GM18498 (cell line): Measurements from ENCODE around the gene KCNMA1.
A peak's percentile ranks its signal among the peaks of the same experiment; 100 is the strongest.

Source experiments
- ATAC-seq: cut with Tn5 transposase; IDR thresholded peaks from one replicate; pipeline ENCODE4 v1.9.1; 2021; ENCODE audit warnings: mild to moderate bottlenecking, moderate library complexity; ENCODE audit not compliant: unreplicated experiment

Gene KCNMA1

DNA sequence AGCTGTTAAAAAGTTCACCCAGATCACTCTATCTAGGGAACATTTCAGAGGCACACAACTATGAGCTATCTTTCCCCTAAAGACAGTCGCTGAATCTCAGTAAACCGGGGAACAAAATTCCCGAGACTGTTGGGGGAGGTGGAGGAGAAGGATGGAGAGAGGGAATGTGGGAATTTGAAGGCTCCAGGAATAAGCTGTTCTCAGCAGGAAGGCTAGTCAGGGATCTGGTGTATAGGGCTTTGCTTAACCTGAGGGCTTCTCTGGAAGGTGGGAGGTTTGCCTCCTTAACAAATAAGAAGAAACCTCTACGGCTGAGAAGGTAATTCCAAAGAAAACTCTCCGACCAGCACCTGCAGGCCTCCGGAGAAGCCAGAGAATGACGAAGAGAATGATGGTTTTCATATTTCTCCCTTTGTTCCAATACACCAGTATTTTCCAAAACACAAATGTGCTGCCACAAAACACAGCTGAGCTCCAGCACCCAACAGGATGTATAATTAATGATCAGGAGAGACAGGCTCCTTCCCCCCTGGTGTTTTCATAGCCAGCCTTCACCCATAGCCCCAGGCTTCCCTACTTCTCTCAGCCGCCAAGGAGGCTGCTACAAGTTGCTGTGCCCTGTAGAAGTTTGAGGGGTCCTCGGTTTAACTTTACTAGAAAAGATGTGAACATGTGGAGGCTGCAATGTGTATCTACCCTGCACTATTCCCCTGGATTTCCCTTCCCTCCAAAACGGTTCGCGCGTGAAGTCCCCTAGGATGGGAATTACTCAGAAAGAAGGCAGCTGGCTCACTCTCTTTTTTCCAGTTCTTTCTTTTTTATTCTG, 2.0 kb downstream of the KCNMA1 start:
- ATAC-seq = no peak

DNA sequence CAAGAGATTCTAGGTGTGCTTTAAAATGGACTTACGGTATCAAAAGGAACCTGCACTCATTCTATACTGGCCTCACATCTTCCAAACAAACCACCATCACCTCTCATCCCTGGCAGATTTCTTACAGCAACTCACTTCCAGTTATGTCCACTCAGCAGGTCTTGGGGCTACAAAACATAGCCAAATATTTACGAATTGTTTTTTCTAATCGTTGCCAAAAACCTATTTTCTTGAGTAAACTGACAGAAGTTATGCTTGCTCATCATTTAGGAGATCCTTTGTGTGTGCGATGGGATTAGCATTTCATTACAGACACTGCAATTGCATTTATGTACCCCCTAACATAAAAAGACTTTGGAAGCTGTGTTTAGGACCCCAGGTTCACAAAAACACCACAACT, 2.7 kb downstream of the KCNMA1 start:
- ATAC-seq = no peak

DNA sequence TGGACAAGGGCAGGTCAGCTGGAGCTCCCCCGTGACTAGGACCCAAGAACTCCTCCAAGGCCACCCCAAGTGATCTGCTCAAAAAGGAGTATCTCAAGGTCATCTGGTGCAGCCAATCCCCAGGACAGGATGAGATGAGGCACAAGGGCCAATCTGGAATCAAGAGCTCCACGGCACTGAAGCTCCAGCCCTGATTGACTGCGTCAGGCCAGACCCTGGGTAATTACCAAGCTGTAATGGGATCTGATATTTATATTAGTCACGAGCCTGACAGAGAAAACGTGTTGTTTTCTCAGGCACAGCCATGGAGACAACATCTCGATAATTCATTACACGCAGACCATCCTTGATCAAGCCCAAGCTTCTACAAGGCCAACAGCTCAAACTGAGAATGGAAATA, 4.2 kb downstream of the KCNMA1 start:
- ATAC-seq = no peak

DNA sequence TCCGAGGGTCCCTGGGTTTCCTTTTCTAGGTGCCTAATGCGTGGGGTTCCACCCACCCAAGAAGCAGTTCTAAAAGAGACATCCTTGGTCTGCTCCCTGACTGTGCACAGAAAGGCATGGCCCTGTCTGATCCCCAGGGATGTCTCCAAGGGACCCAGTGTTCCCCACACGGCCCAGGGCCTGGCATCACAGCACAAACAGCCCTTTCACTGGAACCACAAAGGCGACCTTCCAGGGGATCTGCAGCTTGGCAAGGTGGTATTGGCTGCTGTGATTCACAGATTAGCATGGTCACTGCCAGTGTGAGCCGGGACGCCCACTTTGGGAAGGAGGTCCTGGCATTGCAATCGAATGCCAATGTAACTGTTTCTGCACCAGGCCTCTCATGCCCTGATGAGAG, 6.4 kb downstream of the KCNMA1 start:
- no peak for ATAC-seq

DNA sequence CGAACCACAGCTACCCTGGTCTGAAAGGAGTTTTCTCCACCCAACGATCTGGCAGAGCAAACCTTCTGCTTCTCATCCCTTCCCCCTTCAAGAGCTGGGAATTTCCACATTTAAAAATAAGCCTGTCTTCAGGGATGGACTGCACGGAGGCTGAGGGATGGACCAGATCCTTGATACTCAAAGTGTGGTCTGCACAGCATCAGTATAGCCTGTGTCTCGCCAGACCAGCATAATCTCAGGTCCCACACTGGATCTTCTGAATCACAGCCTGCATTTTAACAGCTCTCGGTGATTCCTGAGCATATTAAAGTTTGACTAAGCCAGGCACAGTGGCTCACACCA, 7.1 kb downstream of the KCNMA1 start:
- no peak for ATAC-seq

DNA sequence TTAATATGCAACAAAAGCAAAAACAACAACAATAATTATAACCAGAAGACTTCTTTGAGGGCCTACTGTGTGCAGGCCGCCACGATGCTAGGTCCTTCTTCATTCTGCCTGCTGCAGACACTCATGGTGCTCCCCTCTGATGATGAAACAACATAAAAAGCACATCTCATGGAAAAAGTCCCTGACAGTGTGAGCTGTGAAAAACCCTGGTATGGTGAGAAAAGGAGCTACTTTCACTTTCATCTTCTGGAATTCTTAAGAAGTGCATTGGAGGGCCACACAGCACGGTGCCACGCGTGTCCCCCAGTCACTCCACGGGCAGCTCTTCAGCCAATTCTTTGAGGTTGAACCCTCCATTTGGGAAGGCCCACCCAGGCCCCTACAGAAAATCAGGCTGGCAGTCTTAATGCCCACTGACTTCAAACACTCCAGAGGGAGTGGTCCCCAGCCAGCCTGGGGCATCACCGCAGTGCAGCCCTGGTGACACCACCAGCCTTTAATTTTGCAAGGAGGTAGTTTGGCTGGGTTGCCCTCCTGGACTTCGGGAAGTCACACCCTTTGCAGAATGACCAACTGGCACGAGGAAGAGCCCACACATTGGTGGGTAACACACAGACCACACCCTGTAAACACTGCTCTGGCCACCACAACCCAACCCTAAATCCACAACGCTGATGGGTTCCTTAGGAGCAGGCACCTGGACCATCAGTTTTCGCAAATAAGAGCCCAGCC, 7.7 kb downstream of the KCNMA1 start:
- no peak for ATAC-seq

DNA sequence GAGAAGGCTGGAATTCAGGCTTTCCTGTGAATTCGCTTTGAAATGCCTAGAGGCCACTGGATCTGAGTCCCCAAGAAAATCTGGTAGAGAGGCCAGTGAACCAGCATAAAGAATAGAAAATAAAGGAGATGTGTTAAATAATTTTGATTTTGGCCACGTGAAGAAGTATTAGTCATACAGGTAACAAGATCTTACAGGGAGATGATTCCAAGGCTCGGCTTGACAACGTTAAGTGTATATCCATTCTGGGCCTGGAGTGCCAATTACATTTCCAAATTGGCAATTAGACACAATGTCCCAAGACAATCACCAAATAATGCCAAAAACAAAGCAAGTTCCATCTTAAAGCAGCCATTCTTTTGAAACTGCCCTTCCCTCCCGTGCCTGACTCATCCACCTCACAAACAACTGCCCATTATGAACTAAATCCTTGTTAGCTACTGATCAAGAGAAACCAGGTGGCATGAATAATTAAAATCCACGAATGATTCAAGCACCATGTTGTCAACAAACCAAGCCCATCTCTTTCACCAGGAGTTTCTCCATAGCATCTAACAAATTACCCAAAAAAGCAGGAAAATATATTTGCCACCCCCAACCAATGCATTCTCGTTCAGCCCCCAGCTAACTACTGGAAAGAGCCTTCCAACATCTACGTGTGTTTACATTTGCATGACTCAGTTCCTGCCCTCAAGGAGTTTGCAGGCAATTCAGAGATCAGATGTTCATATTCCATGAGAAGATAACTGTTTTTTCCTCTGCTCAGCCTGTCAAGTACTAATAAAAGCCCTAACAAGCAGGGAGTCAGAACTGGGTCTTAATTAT, 8.5 kb downstream of the KCNMA1 start:
- no peak for ATAC-seq

DNA sequence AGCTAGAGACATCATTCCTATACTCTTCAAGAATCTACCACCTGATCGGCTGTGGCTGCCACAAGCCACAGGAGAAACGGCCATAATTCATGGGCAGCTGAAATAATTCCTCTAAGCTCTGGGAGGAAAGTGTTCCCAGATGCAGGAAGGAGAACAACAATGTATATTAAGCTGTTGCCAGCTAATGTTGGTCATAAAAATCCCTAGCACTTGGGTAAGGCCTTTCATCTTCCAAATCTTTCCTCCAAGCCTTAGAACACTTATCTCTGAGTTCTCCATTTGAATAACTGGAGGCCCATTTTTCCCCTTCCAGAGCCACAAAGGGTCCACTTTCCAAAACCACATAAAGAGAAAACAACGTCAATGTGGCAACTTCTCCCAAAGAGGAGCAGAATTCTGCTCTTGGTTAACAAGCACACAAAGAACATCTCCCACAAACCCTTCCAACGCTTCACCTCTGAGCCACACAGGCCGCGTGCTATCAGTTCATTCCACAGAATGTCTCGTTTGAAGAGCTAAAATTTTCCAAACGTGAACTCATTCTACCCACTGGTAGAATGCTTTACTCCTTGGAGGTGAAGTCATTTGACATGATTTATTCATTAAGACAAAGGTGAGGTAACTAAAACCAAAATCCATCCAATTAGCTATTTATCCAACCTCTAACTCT, 11.2 kb downstream of the KCNMA1 start:
- no peak for ATAC-seq

DNA sequence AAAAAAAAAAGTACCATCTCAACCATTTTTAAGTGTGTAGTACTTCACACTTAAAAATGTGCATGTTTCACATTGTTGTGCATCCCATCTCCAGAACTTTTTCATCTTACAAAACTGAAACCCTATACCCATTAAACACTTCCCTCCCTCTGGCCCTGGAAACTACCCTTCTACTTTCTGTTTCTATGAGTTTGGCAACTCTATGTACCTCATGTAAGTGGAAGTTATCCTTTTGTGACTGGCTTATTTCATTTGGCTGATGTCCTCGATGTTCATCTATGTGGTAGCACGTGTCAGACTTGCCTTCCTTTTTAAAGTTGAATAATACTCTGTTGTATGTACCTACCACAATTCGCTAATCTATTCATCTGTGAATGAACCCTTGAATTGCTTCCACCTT, 12.2 kb downstream of the KCNMA1 start:
- ATAC-seq = peak; percentile 46

DNA sequence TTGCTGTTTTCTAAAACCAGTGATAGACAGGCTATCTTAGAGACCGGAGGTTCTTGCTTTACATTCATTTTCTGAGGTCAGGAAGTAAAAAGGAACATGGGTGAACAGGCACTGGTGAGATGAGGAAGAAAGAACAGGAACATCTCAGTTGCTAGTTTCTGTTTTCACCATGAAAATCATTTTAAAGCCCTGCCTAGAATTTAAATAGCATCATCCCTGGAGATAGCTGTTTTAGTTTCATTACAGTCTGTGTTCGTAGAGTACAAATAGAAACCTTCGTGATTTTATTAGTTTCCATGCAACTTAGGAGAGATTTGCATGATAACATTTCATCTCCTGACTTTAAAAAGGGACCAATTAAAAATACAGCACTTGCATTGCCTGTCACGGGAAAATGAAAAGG, 14.7 kb downstream of the KCNMA1 start:
- peak; percentile 56 for ATAC-seq

DNA sequence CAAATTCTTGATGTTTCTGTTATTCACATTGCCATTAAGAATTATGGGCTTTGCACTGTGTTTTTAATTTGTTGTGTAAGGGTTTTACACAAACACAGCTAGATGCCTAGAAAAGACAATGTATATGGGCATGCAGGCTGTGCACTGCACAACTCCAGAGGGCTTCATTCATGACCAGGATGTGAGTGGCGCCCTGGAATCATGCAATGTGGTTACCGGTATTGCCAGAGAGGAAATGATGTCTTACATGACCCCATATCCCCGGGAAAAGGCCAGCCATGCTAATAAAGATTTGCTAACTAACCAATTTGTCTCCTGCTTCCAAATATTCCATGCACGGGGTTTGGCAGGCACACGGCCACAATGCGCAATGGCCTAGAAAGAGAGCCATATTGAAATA, 16.9 kb downstream of the KCNMA1 start:
- no peak for ATAC-seq

DNA sequence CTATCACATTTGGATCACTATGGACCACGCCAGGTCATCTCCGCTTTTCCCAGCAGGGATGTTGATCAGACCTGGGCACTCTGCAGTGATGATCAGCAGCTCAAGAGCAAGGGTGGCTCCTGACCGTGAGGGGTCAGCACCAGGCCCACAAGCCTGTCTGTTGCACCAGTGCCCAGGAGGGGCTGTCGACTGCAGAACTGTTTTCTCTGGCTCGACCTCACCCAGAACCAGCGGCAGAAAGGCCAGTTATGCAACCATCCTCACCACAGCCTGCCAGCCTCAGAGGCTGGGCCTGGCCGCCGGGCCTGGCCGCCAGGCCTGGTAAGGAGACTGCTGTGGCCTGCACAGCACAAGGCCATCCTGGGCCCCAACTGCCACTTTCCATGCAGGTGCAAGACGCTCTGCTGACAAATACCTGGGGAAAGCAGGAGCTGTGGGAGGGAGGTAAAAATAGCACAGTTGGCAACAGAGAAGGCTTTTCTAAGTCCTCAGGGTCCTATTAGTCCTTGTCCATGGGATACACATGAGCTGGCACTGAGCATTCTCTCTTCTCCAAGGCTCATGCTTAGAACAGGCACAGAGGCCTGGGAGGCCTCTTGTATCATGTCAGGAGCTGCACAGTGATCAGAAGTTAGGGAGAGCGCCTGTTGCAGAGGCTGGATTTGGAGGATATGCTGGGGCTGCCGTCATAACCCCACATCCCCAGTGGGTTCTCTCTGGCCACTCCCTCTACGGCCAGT, 17.5 kb downstream of the KCNMA1 start:
- no peak for ATAC-seq

DNA sequence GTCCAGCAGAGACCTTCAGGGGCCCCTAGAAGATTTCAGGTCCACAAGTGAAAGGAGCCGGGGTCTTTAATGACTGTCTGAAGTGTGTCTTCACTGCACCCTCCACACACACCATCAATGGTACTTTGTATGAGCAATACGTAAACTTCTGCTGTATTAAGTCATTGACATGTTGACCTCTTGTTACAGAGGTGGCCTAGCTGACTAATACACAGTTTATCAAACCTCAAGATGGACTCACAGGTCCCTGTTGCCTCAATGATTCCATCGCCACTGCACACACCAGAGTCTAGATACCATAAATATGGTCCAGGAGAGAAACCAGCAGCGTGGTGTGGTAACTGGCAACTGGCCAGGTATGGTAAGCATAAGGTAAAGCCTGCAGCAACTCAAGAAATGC, 19.5 kb downstream of the KCNMA1 start:
- no peak for ATAC-seq

DNA sequence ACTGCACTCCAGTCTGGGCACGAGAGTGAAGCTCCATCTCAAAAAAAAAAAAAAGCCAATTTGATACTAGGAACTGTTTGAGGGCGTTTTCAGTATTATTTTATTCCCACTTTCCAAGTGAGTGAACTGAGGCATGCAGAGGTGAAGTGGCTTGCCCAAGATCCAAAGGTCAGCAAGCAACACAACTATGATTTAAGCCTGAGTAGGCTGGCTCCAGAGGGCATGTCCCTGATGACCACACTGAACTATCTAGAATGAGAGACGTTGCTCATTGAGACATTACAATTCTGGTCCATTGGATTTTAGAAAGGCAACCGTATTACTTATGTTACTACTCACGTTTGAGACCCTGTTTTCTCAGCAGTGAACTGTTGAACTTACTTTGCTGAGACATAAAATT, 20.8 kb downstream of the KCNMA1 start:
- ATAC-seq = no peak

DNA sequence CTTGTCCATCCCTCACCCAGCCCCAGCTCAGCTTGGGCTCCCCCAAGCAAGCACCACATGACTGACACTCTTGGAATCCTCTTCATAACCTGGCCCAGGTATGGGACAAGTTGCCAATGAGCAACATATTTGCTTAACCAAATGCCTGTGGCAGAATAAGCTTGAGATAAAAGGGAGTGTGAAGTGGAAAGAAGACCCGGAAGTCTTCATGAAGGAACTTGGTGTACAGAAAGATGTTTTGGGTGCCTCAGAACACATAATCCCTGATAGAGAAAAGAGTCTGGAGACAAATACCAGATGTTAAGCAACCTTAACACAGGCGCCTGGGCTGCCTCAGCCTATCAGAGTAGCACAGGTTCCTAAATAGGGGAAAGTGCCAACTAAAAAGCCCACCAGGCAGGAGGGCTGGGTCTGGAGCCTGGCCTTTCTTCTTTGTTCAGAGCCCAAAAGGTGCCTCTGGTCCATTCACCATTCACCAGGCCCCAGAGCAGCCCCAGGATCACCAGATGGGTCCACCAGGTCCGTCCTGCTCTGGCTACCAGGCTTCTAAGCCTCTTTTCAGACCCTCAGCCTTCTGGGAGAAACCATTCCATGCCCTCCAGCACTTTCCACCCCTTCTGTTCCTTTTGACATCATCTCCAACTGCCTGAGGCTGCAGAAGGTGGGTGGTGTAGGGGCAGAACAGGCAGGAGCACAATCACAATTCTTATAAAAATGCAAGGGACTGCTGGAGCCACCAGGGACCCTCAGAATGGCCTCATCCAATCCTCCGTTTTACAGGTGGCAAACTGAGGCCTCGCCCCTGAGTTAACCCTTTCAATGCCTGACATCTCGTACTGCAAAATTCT, 22.6 kb downstream of the KCNMA1 start:
- ATAC-seq = no peak

DNA sequence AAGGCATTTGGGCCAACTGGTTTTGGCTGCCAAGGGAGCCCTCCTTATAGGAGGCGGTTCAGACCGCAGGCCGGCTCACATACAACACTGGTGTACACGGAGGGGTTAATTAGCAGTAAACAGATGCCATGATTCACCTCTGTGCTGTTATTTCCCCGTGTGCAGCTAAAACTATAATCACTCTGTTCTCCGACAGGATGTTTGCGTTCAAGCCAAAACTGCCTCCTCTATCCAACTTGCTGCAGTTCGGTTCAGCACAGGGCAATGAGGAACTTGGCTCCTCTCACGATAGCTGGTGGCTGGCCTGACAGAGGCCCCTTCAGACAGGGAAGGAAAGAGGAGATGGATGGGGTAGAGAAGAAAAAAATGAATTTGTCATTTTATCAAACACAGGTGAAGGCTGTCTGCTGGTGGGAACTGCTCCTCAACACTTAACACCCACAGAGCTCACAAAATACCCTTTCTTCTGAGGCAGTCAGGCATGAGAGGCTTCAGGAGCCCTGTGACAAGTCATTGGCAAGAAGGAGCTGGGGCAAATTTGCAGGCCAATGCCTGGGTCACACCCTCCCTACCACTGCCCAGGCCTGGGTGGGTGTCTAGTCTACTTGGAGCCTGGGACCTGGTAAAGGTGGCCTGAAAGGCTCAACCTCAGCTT, 24.0 kb downstream of the KCNMA1 start:
- no peak for ATAC-seq

DNA sequence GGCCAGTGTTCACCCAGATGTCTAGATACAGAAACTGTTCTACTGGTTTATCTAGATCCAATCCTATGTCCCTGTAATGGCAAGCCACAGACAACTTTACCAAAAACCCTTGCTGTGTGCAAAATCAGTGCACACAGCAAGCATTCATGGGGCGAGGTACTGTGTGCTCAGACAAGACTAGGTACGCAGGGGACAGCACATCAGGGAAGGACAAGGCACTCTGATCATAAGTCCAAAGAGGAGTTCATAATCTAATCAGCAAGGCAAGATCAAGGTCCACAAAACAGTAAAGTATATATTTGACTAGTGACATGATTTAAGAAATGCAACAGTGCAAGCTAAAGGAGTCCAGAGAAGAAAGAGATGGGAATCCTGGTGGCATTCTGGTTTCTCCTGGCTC, 25.9 kb downstream of the KCNMA1 start:
- ATAC-seq = no peak

DNA sequence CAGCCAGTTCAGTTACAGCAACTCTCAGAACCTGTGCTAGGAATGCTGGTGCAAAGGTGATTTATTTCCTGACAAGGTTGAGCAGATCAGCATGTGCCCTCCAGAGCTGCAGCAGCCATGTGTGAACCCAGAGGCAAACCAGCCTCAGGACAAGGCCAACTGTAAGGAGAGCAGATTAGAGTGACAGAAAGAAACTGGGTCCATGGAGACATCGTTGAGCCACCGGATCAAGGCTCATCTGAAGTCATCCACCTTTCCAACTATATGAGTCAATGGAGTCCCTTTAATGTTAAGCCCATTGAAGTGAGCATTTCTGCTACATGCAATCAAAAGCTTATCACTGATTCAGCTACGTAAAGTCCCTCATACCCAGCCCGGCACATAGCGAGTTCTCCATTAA, 26.4 kb downstream of the KCNMA1 start:
- no peak for ATAC-seq

DNA sequence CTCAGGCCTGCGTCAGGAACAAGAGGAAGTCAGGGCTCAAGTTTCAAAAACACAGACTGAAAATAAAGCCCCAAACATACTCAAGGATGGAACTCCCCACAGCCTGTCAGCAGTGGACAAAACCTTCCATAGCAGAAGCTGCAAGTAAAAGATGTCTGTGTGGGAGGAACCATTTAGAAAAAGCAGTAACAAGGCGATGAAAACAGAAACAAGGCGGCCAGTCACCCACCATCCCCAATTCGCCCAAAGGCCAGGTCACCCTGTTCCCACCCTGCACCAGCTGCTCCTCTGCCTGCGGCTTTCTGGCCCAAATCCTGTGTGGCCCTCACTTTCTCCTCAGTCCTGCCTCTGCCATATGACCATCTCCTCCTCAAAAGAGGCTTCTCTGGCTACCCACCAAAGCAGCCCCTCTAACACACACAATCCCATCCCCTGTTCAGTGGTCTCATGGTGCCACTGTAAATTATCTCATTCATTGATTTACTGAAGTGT, 27.8 kb downstream of the KCNMA1 start:
- ATAC-seq = peak; percentile 45
